ENCODE results near the gene EEIG2.

DNA sequence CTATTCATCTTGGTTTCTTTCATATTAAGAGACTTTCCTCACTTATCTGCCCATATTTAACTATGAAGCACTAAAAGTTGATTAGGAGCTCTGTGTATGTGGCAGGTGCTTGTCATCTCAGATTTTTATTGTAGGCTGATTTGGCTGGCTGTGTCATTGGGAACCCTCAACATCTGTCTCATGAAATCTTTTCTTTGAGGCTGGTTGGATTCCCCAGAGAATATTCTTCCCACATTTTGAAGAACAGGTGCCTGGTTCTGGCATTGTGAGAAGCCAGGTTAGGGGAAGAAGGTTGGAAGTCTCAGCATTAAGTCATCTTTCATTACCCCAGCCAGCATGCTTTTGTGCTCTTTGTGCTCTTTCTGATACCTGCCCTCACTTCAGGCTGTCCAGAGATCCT lies 37.1 kb downstream of the EEIG2 start:
- no peak for TF ChIP-seq POLR2A (IDR thresholded peaks at IDR 0.05)
- TF ChIP-seq, protein P1, sequence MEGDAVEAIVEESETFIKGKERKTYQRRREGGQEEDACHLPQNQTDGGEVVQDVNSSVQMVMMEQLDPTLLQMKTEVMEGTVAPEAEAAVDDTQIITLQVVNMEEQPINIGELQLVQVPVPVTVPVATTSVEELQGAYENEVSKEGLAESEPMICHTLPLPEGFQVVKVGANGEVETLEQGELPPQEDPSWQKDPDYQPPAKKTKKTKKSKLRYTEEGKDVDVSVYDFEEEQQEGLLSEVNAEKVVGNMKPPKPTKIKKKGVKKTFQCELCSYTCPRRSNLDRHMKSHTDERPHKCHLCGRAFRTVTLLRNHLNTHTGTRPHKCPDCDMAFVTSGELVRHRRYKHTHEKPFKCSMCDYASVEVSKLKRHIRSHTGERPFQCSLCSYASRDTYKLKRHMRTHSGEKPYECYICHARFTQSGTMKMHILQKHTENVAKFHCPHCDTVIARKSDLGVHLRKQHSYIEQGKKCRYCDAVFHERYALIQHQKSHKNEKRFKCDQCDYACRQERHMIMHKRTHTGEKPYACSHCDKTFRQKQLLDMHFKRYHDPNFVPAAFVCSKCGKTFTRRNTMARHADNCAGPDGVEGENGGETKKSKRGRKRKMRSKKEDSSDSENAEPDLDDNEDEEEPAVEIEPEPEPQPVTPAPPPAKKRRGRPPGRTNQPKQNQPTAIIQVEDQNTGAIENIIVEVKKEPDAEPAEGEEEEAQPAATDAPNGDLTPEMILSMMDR (IDR thresholded peaks at IDR 0.05): no peak

Measured in uterus (tissue), 2 donors.